ENCODE data around the gene PLXNC1.

PLXNC1 gene

GRCh38 chr12:94204499-94205247, 56.3 kb downstream of the PLXNC1 start:
- DNase-seq (ENCODE audit: low read depth): no peak

- no peak for DNase-seq (ENCODE audit: low read depth)
These were observed 57.4 kb downstream of the PLXNC1 start for GRCh38 chr12:94205822-94206221.

- no peak for DNase-seq (ENCODE audit: low read depth)
These were observed 58.5 kb downstream of the PLXNC1 start for GRCh38 chr12:94206886-94207285.

- no peak for DNase-seq (ENCODE audit: low read depth)
These were observed 59.1 kb downstream of the PLXNC1 start for GRCh38 chr12:94207467-94207848.

GRCh38 chr12:94207849-94208621, 59.7 kb downstream of the PLXNC1 start:
- no peak for DNase-seq (ENCODE audit: low read depth)

- no peak for DNase-seq (ENCODE audit: low read depth)
These were observed 60.2 kb downstream of the PLXNC1 start for GRCh38 chr12:94208622-94208966.

GRCh38 chr12:94209240-94209639, 60.9 kb downstream of the PLXNC1 start:
- DNase-seq (ENCODE audit: low read depth): no peak

GRCh38 chr12:94211021-94211420, 62.6 kb downstream of the PLXNC1 start:
- no peak for DNase-seq (ENCODE audit: low read depth)

- no peak for DNase-seq (ENCODE audit: low read depth)
These were observed 69.9 kb downstream of the PLXNC1 start for GRCh38 chr12:94218233-94218632.

- no peak for DNase-seq (ENCODE audit: low read depth)
These were observed 71.4 kb downstream of the PLXNC1 start for GRCh38 chr12:94219622-94220302.

GRCh38 chr12:94220804-94221203, 72.4 kb downstream of the PLXNC1 start:
- DNase-seq (ENCODE audit: low read depth): no peak

- no peak for DNase-seq (ENCODE audit: low read depth)
These were observed 74.1 kb downstream of the PLXNC1 start for GRCh38 chr12:94222351-94223084.

- DNase-seq (ENCODE audit: low read depth): no peak
These were observed 75.5 kb downstream of the PLXNC1 start for GRCh38 chr12:94223842-94224241.

- DNase-seq (ENCODE audit: low read depth): no peak
These were observed 77.1 kb downstream of the PLXNC1 start for GRCh38 chr12:94225506-94225905.

GRCh38 chr12:94225947-94226630, 77.7 kb downstream of the PLXNC1 start:
- DNase-seq (ENCODE audit: low read depth): no peak

GRCh38 chr12:94227066-94227465, 78.7 kb downstream of the PLXNC1 start:
- DNase-seq (ENCODE audit: low read depth): no peak

GRCh38 chr12:94228488-94228907, 80.1 kb downstream of the PLXNC1 start:
- no peak for DNase-seq (ENCODE audit: low read depth)

- no peak for DNase-seq (ENCODE audit: low read depth)
These were observed 81.5 kb downstream of the PLXNC1 start for GRCh38 chr12:94229902-94230301.

- DNase-seq (ENCODE audit: low read depth): no peak
These were observed 82.1 kb downstream of the PLXNC1 start for GRCh38 chr12:94230357-94230905.

- no peak for DNase-seq (ENCODE audit: low read depth)
These were observed 83.3 kb downstream of the PLXNC1 start for GRCh38 chr12:94231709-94232108.

- no peak for DNase-seq (ENCODE audit: low read depth)
These were observed 87.5 kb downstream of the PLXNC1 start for GRCh38 chr12:94235848-94236247.
